Gastroesophageal sphincter (tissue), 3 donors: ENCODE results near the gene MRPL53.

Experiments
- POLR2A ChIP-seq, 2 donors: fragments of 450-650 bp; IDR thresholded peaks; one replicate each; pipeline ENCODE4 v1.6.1; 2017; ENCODE audit warnings: antibody characterized with exemption in 2 of 2, mild to moderate bottlenecking in 2 of 2, moderate library complexity in 1 of 2
- POLR2AphosphoS5 ChIP-seq: sonication (generic); formaldehyde crosslinking; IDR thresholded peaks from one replicate; pipeline ENCODE4 v1.6.1; 2017; ENCODE audit warnings: antibody characterized with exemption
- TF ChIP-seq, protein P1 (sequence below), 4 experiments: fragments of 200-600 bp in 2 of 4; fragments of 450-650 bp in 2 of 4; sonication (generic) in 1 of 4; IDR thresholded peaks; one replicate each; pipeline ENCODE4 v1.5.1; 2017 to 2019; ENCODE audit warnings: antibody characterized with exemption in 4 of 4, mild to moderate bottlenecking in 2 of 4, moderate library complexity in 2 of 4

DNA sequence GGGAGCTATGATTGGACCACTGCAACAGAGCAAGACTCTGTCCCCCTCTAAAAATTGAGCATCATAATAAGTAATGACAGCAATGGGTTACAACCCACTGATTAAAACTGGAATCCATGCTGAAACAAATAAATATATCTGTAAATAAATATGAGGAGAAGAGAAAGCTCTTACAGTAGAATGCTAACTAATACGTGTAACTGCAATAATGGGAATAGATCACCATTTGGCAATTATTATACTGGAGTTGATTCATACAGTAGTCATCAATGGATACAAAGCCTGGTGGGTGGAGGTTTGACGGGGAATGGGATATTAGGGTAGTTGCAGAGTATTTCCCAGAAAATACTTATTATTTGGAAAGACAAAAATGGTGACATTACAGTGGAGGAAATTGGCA lies 23.7 kb downstream of the MRPL53 start:
- TF ChIP-seq POLR2A (IDR thresholded peaks at IDR 0.05) (no peak), POLR2AphosphoS5 (no peak)
- TF ChIP-seq, protein P1, sequence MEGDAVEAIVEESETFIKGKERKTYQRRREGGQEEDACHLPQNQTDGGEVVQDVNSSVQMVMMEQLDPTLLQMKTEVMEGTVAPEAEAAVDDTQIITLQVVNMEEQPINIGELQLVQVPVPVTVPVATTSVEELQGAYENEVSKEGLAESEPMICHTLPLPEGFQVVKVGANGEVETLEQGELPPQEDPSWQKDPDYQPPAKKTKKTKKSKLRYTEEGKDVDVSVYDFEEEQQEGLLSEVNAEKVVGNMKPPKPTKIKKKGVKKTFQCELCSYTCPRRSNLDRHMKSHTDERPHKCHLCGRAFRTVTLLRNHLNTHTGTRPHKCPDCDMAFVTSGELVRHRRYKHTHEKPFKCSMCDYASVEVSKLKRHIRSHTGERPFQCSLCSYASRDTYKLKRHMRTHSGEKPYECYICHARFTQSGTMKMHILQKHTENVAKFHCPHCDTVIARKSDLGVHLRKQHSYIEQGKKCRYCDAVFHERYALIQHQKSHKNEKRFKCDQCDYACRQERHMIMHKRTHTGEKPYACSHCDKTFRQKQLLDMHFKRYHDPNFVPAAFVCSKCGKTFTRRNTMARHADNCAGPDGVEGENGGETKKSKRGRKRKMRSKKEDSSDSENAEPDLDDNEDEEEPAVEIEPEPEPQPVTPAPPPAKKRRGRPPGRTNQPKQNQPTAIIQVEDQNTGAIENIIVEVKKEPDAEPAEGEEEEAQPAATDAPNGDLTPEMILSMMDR (IDR thresholded peaks at IDR 0.05), result no peak
